GM15510 (cell line): ENCODE results near the gene PCID2.

Experiments
- POLR2A ChIP-seq: IDR thresholded peaks from 3 replicates; pipeline ENCODE4 v1.6.1; 2011; ENCODE audit warnings: borderline replicate concordance; ENCODE audit not compliant: insufficient read length; ENCODE audit errors: extremely low read depth

The PCID2 gene

GRCh38 chr13:113141601-113141970 is 66.9 kb downstream of the PCID2 start:
- no peak for TF ChIP-seq POLR2A

- TF ChIP-seq POLR2A, result no peak
These were observed 67.5 kb downstream of the PCID2 start for GRCh38 chr13:113140677-113141600.

GRCh38 chr13:113139577-113139976 is 68.9 kb downstream of the PCID2 start:
- TF ChIP-seq POLR2A, result no peak

DNA sequence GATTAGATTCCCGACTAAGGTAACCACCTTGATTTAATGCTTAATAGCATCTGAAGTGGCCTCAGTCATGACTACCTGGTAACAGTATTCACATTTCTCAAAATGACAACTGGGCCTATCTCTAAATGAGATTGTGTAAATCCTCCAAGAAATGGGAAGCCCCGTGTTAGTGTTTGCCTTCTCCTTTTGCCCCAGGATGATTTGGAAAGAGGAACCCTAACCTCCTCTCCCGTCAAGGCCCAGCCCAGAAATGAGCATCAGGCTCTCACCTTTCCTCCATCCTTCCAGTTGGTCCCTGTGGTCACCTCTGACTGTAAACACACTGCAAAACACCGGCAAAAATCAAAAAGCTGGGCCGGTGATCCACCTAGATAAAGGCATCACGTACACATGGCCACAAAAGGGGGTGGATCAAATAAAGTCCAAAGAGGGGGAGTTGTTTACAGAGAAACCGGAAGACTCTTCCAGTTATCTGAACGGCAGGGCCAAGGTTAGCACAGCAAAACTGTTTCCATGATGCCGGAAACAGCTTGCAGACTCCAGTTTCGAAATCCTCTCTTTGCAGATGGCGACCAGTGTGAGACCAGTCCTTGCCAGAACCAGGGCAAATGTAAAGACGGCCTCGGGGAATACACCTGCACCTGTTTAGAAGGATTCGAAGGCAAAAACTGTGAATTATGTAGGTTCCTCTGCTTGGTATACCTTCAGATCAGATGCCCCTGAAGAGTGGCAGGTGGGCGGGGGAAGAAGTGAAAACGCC is 69.5 kb downstream of the PCID2 start:
- no peak for TF ChIP-seq POLR2A

DNA sequence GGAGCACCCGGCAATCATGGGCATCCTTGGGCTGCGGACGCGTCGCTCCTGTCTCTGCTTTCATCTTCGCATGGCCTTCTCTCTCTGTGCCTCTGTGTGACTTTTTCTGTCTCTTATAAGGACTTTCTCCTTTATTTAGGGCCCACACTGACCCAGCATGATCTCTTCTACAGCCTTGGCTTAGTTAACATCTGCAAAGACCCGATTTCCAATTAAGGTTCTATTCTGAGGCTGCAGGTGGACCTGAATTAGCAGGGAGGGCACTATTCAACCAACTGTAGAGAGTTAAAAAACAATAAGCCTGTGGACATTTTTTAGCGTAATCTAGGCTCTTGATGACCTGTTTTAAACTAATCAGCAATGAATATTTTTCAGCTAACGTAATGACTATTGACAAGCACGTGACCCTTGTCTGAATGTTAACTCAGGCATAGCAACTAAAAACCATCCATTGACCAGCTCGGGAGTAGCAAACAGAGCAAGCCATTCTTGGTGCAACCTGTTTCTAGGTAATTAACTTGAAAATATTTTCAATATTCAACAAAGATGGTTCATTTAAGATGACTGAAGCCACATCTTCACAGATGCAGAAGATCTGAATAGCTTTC is 70.7 kb downstream of the PCID2 start:
- no peak for TF ChIP-seq POLR2A

DNA sequence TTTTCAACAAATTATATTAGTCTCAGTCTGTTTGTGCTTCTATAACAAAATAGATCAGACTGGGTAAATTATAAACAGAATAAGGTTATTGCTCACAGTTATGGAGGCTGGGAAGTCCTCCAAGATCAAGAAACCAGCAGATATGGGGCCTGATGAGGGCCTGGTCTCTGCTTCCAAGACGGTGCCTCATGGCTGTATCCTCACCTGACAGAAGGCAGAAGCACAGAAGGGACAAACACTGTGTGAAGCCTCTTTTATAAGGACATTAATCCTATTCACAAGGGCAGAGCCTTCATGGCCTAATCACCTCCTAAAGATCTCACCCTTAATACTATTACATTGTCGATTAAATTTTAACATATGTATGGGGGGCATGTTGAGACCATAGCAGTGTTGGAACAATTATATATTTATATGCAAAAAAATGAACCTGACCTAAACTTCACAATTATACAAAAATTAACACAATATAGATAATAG is 73.1 kb downstream of the PCID2 start:
- TF ChIP-seq POLR2A, result no peak

DNA sequence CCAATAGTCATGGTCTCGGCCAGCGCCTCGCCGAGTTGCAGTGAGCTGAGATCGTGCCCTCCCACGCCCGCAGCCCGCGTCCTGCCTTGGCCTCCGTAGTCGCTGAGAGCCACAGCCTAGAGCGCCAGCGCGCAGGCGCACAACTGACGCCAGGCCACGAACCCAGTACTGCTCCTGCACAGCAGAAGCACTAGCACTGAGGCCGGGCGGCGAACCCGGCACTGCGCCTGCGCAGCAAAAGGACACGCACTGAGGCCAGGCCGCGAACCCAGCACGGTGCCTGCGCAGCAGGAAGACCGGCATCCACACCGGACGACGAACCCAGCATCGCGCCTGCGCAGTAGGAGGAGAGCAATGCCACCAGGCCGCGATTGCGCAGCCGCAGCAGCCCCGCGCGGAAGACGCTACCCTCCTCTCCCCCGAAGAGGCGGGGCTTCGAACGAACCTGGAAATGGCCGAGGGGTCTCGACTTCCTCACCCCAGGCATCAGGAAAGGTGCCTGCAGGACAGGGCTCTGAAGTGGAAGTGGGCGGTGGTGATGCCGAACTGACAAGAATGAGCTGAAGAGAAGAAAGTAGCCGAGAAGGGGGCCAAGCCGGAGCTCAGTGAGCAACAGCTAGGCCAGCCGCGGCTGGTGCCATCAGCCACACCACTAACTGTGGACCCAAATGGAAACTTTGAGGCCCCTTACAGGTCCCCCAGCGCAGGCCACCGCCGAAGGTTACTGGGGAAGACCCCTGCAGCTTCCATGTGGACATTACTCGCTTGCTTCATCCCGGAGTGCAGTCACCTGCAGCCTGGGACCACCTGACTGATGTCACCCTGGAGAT is 78.3 kb downstream of the PCID2 start:
- TF ChIP-seq POLR2A, result no peak

GRCh38 chr13:113129480-113129879 is 79.0 kb downstream of the PCID2 start:
- TF ChIP-seq POLR2A, result no peak
